K562 (cell line): ENCODE measurements around the gene TRAPPC12. TPM values are rescaled to one million over a fixed set of nuclear protein-coding genes. Genes with fewer than 3 reads are reported as not detected.
A peak's percentile ranks its signal among the peaks of the same experiment; 100 is the strongest.

Experiments
- ATAC-seq: fragments of 200-7000 bp; cut with Tn5 transposase; 3 replicates; pipeline ENCODE4 v1.9.1; 2020; ENCODE audit warnings: moderate library complexity
- BruUV-seq: library from RNA; stranded (reverse); fragments of 400-500 nt; replicated peaks from 2 replicates; lab custom pipeline; 2021; lab: Mats Ljungman, UMichigan
- CTCF ChIA-PET: fragments of 300-600 bp; formaldehyde crosslinking; extraction: SDS; loops from one replicate; lab custom pipeline; 2021; ENCODE audit warnings: low intra/inter-chr PET ratio; lab: Yijun Ruan, JAX
- POLR2A ChIA-PET: fragments of 300-600, 350-650 bp; sonication (Branson Sonifier 250); formaldehyde crosslinking; extraction: SDS; loops from one replicate; lab custom pipeline; 2021; ENCODE audit warnings: antibody characterized with exemption, inconsistent platforms; lab: Yijun Ruan, JAX
- DNase-seq, 4 experiments: peaks; one replicate each; pipeline versions ENCODE4 v3.0.0 to v3.0.0-alpha.2; 2011 to 2018; ENCODE audit warnings: low spot score in 3 of 4, mixed read lengths in 3 of 4; ENCODE audit errors: extremely low read depth in 1 of 4
- FAIRE-seq: peaks from 2 replicates; lab custom pipeline; 2011; peaks lifted over from hg19 to GRCh38; lab: Jason Lieb, UNC
- H2AFZ ChIP-seq: 2 replicates; pipeline ENCODE4 v1.6.0; 2011; ENCODE audit warnings: low read depth, low read length, control low read depth, inconsistent platforms
- H3K27ac ChIP-seq: fragments of 200-600 bp; 3 replicates; pipeline ENCODE4 v1.8.0; 2011; ENCODE audit warnings: low read depth, mild to moderate bottlenecking, control low read depth, inconsistent platforms, low read length, moderate library complexity, mixed read lengths; ENCODE audit errors: extremely low read depth
- H3K27me3 ChIP-seq, 2 experiments: fragments of 300-600 bp in 1 of 2; 2 replicates in 1 of 2; 3 replicates in 1 of 2; pipeline versions ENCODE4 v1.6.0 to v1.8.0; 2011; ENCODE audit warnings: inconsistent platforms in 2 of 2, low read length in 2 of 2, mild to moderate bottlenecking in 1 of 2, mixed read lengths in 1 of 2, moderate library complexity in 1 of 2; ENCODE audit not compliant: control insufficient read depth in 2 of 2, insufficient read depth in 2 of 2
- H3K36me3 ChIP-seq: fragments of 300-600 bp; 3 replicates; pipeline ENCODE4 v1.8.0; 2011; ENCODE audit warnings: mild to moderate bottlenecking, low read length, inconsistent platforms; ENCODE audit not compliant: control insufficient read depth, insufficient read depth
- H3K4me1 ChIP-seq, 2 experiments: fragments of 200-600 bp in 1 of 2; replicated peaks in 1 of 2; 2 replicates in 1 of 2; 3 replicates in 1 of 2; pipeline versions ENCODE4 v1.5.1 to v1.8.0; 2011; ENCODE audit warnings: inconsistent platforms in 2 of 2, low read length in 2 of 2, mild to moderate bottlenecking in 1 of 2, mixed read lengths in 1 of 2, moderate library complexity in 1 of 2; ENCODE audit not compliant: control insufficient read depth in 2 of 2, insufficient read depth in 2 of 2
- H3K4me2 ChIP-seq: 2 replicates; pipeline ENCODE4 v1.6.1; 2011; ENCODE audit warnings: low read length, control low read depth, inconsistent platforms, mixed read lengths; ENCODE audit not compliant: insufficient read depth
- H3K4me3 ChIP-seq: fragments of 200-600 bp; sonication (generic), shearing (Covaris generic); 2 replicates; pipeline ENCODE4 v1.5.1; 2016; ENCODE audit warnings: control low read depth, inconsistent platforms
- H3K79me2 ChIP-seq: fragments of 200-600 bp; 3 replicates; pipeline ENCODE4 v1.8.0; 2011; ENCODE audit warnings: low read length, inconsistent platforms; ENCODE audit not compliant: control insufficient read depth, insufficient read depth
- H3K9ac ChIP-seq, 2 experiments: 2 replicates each; pipeline versions ENCODE4 v1.6.0 to v1.6.1; 2011; ENCODE audit warnings: low read depth in 2 of 2, low read length in 2 of 2, control low read depth in 1 of 2, inconsistent platforms in 1 of 2, mild to moderate bottlenecking in 1 of 2, mixed read lengths in 1 of 2; ENCODE audit not compliant: insufficient read depth in 1 of 2
- H3K9me1 ChIP-seq: one replicate; pipeline ENCODE4 v1.6.0; 2011; ENCODE audit warnings: inconsistent platforms, mild to moderate bottlenecking, low read length, moderate library complexity; ENCODE audit not compliant: control insufficient read depth, insufficient read depth
- H3K9me3 ChIP-seq: replicated peaks from 2 replicates; pipeline ENCODE4 v1.5.1; 2011; ENCODE audit warnings: low read depth, low read length, inconsistent platforms; ENCODE audit not compliant: control insufficient read depth, insufficient read depth
- H4K20me1 ChIP-seq: replicated peaks from 2 replicates; pipeline ENCODE4 v1.6.1; 2011; ENCODE audit warnings: low read length, inconsistent platforms, mixed read lengths; ENCODE audit not compliant: control insufficient read depth, insufficient read depth
- EHMT2 ChIP-seq: fragments of 450-650 bp; IDR thresholded peaks from 2 replicates; pipeline ENCODE4 v1.6.1; 2018; ENCODE audit warnings: antibody characterized with exemption
- KLF16 ChIP-seq: IDR thresholded peaks from 2 replicates; pipeline ENCODE4 v1.6.1; 2016; ENCODE audit warnings: antibody characterized with exemption
- LCOR ChIP-seq: sonication (generic); formaldehyde crosslinking; IDR thresholded peaks from 2 replicates; pipeline ENCODE4 v1.8.0; 2022; ENCODE audit warnings: mild to moderate bottlenecking, missing genetic modification reagents
- MXI1 ChIP-seq: IDR thresholded peaks from 2 replicates; pipeline ENCODE4 v1.6.1; 2011; ENCODE audit warnings: low read depth, mild to moderate bottlenecking, improper control_type of control experiment, low read length
- PML ChIP-seq: IDR thresholded peaks from 2 replicates; pipeline ENCODE4 v1.6.1; 2012; ENCODE audit warnings: low read length, inconsistent platforms
- TBP ChIP-seq: optimal IDR thresholded peaks from 2 replicates; pipeline ENCODE3; 2011; ENCODE audit warnings: low read depth, low read length, improper control_type of control experiment
- TCF3 ChIP-seq: sonication (generic); formaldehyde crosslinking; IDR thresholded peaks from 2 replicates; pipeline ENCODE4 v1.4.0; 2020; ENCODE audit warnings: mild to moderate bottlenecking, missing genetic modification reagents
- ZFX ChIP-seq: sonication (generic); formaldehyde crosslinking; IDR thresholded peaks from 2 replicates; pipeline ENCODE4 v1.8.0; 2022; ENCODE audit warnings: mild to moderate bottlenecking, missing genetic modification reagents, moderate library complexity
- ZNF23 ChIP-seq: fragments of 250-450 bp; sonication (Bioruptor Pico); IDR thresholded peaks from 2 replicates; pipeline ENCODE4 v1.4.0; 2020; ENCODE audit warnings: mild to moderate bottlenecking
- ZNF780A ChIP-seq: fragments of 250-450 bp; sonication (Bioruptor Pico); IDR thresholded peaks from 2 replicates; pipeline ENCODE4 v1.5.0; 2021; ENCODE audit warnings: mild to moderate bottlenecking
- WGBS: fragments of 100-300 bp; shearing (Covaris generic); methylation state at CpG from one replicate; pipeline ENCODE4 v1.1.6; 2016; ENCODE audit warnings: low coverage, mixed read lengths; ENCODE audit not compliant: insufficient coverage; ENCODE audit errors: missing lambda C conversion rate; 5-methylcytosine and 5-hydroxymethylcytosine counted together
- in situ Hi-C: fragments of 300-500 bp; cut with MboI; formaldehyde crosslinking; loops from 4 replicates; pipeline ENCODE4 v1.15.0; 2018; ENCODE audit warnings: inconsistent platforms, mixed read lengths
- intact Hi-C: fragments of 100-400 bp; cut with micrococcal nuclease; formaldehyde crosslinking; loops from 2 replicates; pipeline ENCODE4 v1.14.2; 2022
- polyA plus RNA-seq, 8 experiments: library from polyadenylated mRNA; depleted of rRNA in 4 of 8; stranded (reverse) in 5 of 8; unstranded in 3 of 8; fragments of >200 nt; fragmentation: Nextera tagmentation in 2 of 8; fragmentation: Illumina TruSeq in 1 of 8; extraction: Ambion mirVana in 2 of 8; extraction: Trizol in 1 of 8; gene quantifications; 2 replicates each; pipeline versions ENCODE4 v1.2.1 to v1.2.3, GENCODE V29; 2011 to 2014; ENCODE audit warnings: inconsistent platforms in 1 of 8, missing spikeins in 1 of 8
- total RNA-seq, 7 experiments: library from RNA; depleted of rRNA in 6 of 7; stranded (reverse); fragments of >200 nt in 6 of 7; fragmentation: Illumina TruSeq in 2 of 7; extraction: Trizol in 2 of 7; gene quantifications; 2 replicates each; pipeline versions ENCODE4 v1.2.1 to v1.2.3, GENCODE V29; 2011 to 2021; ENCODE audit warnings: low replicate concordance in 1 of 7
- TF ChIP-seq, protein P1 (sequence below), 2 experiments: fragments of 450-650 bp in 1 of 2; IDR thresholded peaks; 2 replicates each; pipeline ENCODE4 v1.6.1; 2011 to 2017; ENCODE audit warnings: low read depth in 2 of 2, antibody characterized with exemption in 1 of 2, borderline replicate concordance in 1 of 2, low read length in 1 of 2, mild to moderate bottlenecking in 1 of 2, mixed read lengths in 1 of 2; ENCODE audit not compliant: control insufficient read depth in 1 of 2
- TF ChIP-seq, protein P2 (sequence below): fragments of 450-650 bp; formaldehyde crosslinking; IDR thresholded peaks from 2 replicates; pipeline ENCODE4 v1.4.0; 2022; ENCODE audit warnings: mild to moderate bottlenecking, moderate library complexity

The TRAPPC12 gene
- total and polyA plus RNA-seq, 9 of the 15 experiments (the other 6 are each of a cell fraction or from before 2014, with no cell fraction given): 8.0 to 75.2 (median 39.1) TPM

GRCh38 chr2:3398857-3399256 is 19.4 kb downstream of the TRAPPC12 start:
- ATAC-seq: peak; percentile 33; the same call in 1 of the 3 replicates

DNA sequence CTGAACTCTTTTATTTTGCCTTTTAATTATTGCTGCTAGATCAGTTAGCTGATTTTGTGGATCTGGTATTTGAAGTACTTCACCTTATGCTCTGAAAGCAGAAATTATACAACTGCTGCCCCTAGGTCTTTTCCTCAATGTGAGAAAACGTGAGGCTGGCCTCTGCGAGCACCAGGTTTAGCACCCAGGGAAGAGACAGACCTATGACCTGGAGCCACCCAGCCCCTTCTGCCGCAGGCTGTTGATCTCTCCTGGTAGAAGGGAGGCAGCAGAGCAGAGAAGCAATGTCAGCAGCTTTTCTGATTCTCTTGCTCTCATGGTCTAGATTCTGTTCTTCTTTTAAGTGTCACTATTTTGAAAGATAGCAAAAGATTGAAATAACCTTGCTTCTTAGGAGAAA is 19.9 kb downstream of the TRAPPC12 start:
- no peaks in the 10 kb centered on the region for H3K9me1 ChIP-seq
- intact Hi-C loops (no loop called here), in situ Hi-C loops (no loop called here)
- H3K4me3 ChIP-seq: no peak overlapping the region
- H2AFZ ChIP-seq: no peak overlapping the region
- H3K4me1 ChIP-seq: peaks cover 0 to 3% of the 10 kb centered on the region in 2 experiments; a peak in 2 of 5 replicates
- POLR2A ChIA-PET: interaction anchor here (2.2 kb wide), 1 partner anchor 13 kb away, joined by 9 read pairs; no protein-coding TSS in a partner anchor
- peaks cover 6% of the 10 kb centered on the region for H3K9me3 ChIP-seq
- H3K27ac ChIP-seq: no peak overlapping the region
- ATAC-seq (no peak), DNase-seq (no peak), FAIRE-seq (no peak)
- H3K27me3 ChIP-seq: no peaks in the 10 kb centered on the region
- no peak overlapping the region for H3K9ac ChIP-seq
- H3K4me2 ChIP-seq: no peak overlapping the region
- peaks cover 21% of the 10 kb centered on the region; the same call in 1 of the 3 replicates for H3K79me2 ChIP-seq
- no peaks in the 10 kb centered on the region for H4K20me1 ChIP-seq
- no TSS peak for BruUV-seq
- CTCF ChIA-PET: no interaction called here
- 78% methylated on average over 3 of the region's 3 CpGs for WGBS
- H3K36me3 ChIP-seq: peaks cover 61% of the 10 kb centered on the region; the same call in 2 of the 3 replicates
- TF ChIP-seq, protein P1, sequence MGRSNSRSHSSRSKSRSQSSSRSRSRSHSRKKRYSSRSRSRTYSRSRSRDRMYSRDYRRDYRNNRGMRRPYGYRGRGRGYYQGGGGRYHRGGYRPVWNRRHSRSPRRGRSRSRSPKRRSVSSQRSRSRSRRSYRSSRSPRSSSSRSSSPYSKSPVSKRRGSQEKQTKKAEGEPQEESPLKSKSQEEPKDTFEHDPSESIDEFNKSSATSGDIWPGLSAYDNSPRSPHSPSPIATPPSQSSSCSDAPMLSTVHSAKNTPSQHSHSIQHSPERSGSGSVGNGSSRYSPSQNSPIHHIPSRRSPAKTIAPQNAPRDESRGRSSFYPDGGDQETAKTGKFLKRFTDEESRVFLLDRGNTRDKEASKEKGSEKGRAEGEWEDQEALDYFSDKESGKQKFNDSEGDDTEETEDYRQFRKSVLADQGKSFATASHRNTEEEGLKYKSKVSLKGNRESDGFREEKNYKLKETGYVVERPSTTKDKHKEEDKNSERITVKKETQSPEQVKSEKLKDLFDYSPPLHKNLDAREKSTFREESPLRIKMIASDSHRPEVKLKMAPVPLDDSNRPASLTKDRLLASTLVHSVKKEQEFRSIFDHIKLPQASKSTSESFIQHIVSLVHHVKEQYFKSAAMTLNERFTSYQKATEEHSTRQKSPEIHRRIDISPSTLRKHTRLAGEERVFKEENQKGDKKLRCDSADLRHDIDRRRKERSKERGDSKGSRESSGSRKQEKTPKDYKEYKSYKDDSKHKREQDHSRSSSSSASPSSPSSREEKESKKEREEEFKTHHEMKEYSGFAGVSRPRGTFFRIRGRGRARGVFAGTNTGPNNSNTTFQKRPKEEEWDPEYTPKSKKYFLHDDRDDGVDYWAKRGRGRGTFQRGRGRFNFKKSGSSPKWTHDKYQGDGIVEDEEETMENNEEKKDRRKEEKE (IDR thresholded peaks at IDR 0.05; ENCODE audit: borderline replicate concordance in 1 of 2, control insufficient read depth in 1 of 2, low read depth in 2 of 2, low read length in 1 of 2): no peak
- no peak for TF ChIP-seq EHMT2
- no peak for TF ChIP-seq ZFX (CRISPR knock-in tag)
- no peak for TF ChIP-seq PML
- TF ChIP-seq KLF16: no peak
- no peak for TF ChIP-seq LCOR (CRISPR knock-in tag)
- no peak for TF ChIP-seq MXI1
- no peak for TF ChIP-seq ZNF780A (CRISPR knock-in tag)

More at GRCh38 chr2:3398857-3399256, 19.4 kb downstream of the TRAPPC12 start:
- POLR2A ChIA-PET: interaction anchor here (2.2 kb wide), 1 partner anchor 12 kb away, joined by 9 read pairs; no protein-coding TSS in a partner anchor
- WGBS: 79% methylated on average over 5 of the region's 5 CpGs
- no peak overlapping the region for H2AFZ ChIP-seq
- H3K27ac ChIP-seq: no peak overlapping the region
- H3K79me2 ChIP-seq: peaks cover 21% of the 10 kb centered on the region; the same call in 1 of the 3 replicates
- no peak for DNase-seq
- no peaks in the 10 kb centered on the region for H3K9me1 ChIP-seq
- in situ Hi-C loops (no loop called here), intact Hi-C loops (no loop called here)
- H3K27me3 ChIP-seq: no peaks in the 10 kb centered on the region
- no peaks in the 10 kb centered on the region for H4K20me1 ChIP-seq
- peaks cover 6% of the 10 kb centered on the region for H3K9me3 ChIP-seq
- no peak overlapping the region for H3K4me3 ChIP-seq
- peaks cover 59% of the 10 kb centered on the region; the same call in 2 of the 3 replicates for H3K36me3 ChIP-seq
- no peak for FAIRE-seq
- CTCF ChIA-PET: no interaction called here
- BruUV-seq: no TSS peak
- no peak for TF ChIP-seq TBP
- TF ChIP-seq TCF3: no peak
- TF ChIP-seq, protein P2, sequence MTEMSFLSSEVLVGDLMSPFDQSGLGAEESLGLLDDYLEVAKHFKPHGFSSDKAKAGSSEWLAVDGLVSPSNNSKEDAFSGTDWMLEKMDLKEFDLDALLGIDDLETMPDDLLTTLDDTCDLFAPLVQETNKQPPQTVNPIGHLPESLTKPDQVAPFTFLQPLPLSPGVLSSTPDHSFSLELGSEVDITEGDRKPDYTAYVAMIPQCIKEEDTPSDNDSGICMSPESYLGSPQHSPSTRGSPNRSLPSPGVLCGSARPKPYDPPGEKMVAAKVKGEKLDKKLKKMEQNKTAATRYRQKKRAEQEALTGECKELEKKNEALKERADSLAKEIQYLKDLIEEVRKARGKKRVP: no peak
- TF ChIP-seq ZNF23 (CRISPR knock-in tag): no peak
- no peak overlapping the region for H3K9ac ChIP-seq
- no peak overlapping the region for H3K4me2 ChIP-seq
- H3K4me1 ChIP-seq: peaks cover 0 to under 1% of the 10 kb centered on the region in 2 experiments; a peak in 1 of 5 replicates
